Measurements from ENCODE around the gene TMEM41B.
"Not testable (repeated sequence)": the region's sequence is repeated elsewhere in the genome, so short reads cannot be mapped to it uniquely, and the experiment has no call there.

The TMEM41B gene

GRCh38 chr11:9314291-9315077 lies at the start of gene TMEM41B:
Gene TMEM41B, minus strand, starts transcription at chr11:9314593. Its CDS starts 152 bp downstream, at chr11:9314441.
- peak; percentile 99 to 100 for DNase-seq (ENCODE audit: low read depth in 2 of 2)

GRCh38 chr11:9362393-9362863 lies 48.0 kb upstream of the TMEM41B start:
- DNase-seq (ENCODE audit: low read depth in 2 of 2), result no peak

GRCh38 chr11:9360862-9361622 lies 46.6 kb upstream of the TMEM41B start:
- DNase-seq (ENCODE audit: low read depth in 2 of 2), result not testable (repeated sequence)

- DNase-seq (ENCODE audit: low read depth in 2 of 2), result no peak
These were observed 42.6 kb upstream of the TMEM41B start for GRCh38 chr11:9357041-9357440.

- no peak for DNase-seq (ENCODE audit: low read depth in 2 of 2)
These were observed 37.0 kb upstream of the TMEM41B start for GRCh38 chr11:9351321-9351881.

GRCh38 chr11:9347779-9348178 lies 33.4 kb upstream of the TMEM41B start:
- DNase-seq (ENCODE audit: low read depth in 2 of 2), result not testable (repeated sequence)

GRCh38 chr11:9347100-9347499 lies 32.7 kb upstream of the TMEM41B start:
- DNase-seq (ENCODE audit: low read depth in 2 of 2), result no peak

- no peak for DNase-seq (ENCODE audit: low read depth in 2 of 2)
These were observed 29.8 kb upstream of the TMEM41B start for GRCh38 chr11:9344061-9344680.

- DNase-seq (ENCODE audit: low read depth in 2 of 2), result no peak
These were observed 27.3 kb upstream of the TMEM41B start for GRCh38 chr11:9341638-9342178.

- no peak for DNase-seq (ENCODE audit: low read depth in 2 of 2)
These were observed 18.3 kb upstream of the TMEM41B start for GRCh38 chr11:9332655-9333054.

GRCh38 chr11:9330387-9331384 lies 16.3 kb upstream of the TMEM41B start:
- DNase-seq (ENCODE audit: low read depth in 2 of 2), result no peak

GRCh38 chr11:9320047-9320446 lies 5.7 kb upstream of the TMEM41B start:
- no peak for DNase-seq (ENCODE audit: low read depth in 2 of 2)

- not testable (repeated sequence) for DNase-seq (ENCODE audit: low read depth in 2 of 2)
These were observed 5.1 kb upstream of the TMEM41B start for GRCh38 chr11:9319377-9320001.

GRCh38 chr11:9318442-9319376 lies 4.3 kb upstream of the TMEM41B start:
- DNase-seq (ENCODE audit: low read depth in 2 of 2), result not testable (repeated sequence)

GRCh38 chr11:9316334-9316733 lies 1.9 kb upstream of the TMEM41B start:
- no peak for DNase-seq (ENCODE audit: low read depth in 2 of 2)

GRCh38 chr11:9315078-9315688 lies 790 bp upstream of the TMEM41B start:
- no peak for DNase-seq (ENCODE audit: low read depth in 2 of 2)

GRCh38 chr11:9313648-9314290 lies 624 bp downstream of the TMEM41B start:
- DNase-seq (ENCODE audit: low read depth in 2 of 2), result peak; percentile 2

Data from stimulated activated CD8-positive, alpha-beta memory T cell treated with anti-CD3 and anti-CD28 coated beads, Interleukin-2, amount 100 ng/mL, for 48 hours (primary cell).